ACC112 (cell line): ENCODE data around the gene RYR2.
"Not testable (repeated sequence)": the region's sequence is repeated elsewhere in the genome, so short reads cannot be mapped to it uniquely, and the experiment has no call there.

Source experiments
- H2AFZ ChIP-seq: fragments of 200-600 bp; sonication (generic); one replicate; pipeline ENCODE4 v1.6.0; 2017; ENCODE audit warnings: antibody characterized with exemption, low read length; ENCODE audit not compliant: unreplicated experiment
- H3K27ac ChIP-seq: fragments of 200-600 bp; sonication (generic); 2 replicates; pipeline ENCODE4 v1.5.1; 2014; ENCODE audit warnings: low read depth, mild to moderate bottlenecking, antibody characterized with exemption, low read length, moderate library complexity
- H3K27me3 ChIP-seq: fragments of 200-600 bp; sonication (generic); 2 replicates; pipeline ENCODE4 v1.6.1; 2014; ENCODE audit warnings: mild to moderate bottlenecking, antibody characterized with exemption, low read length, moderate library complexity, mixed read lengths; ENCODE audit not compliant: insufficient read depth
- H3K36me3 ChIP-seq: fragments of 200-600 bp; sonication (generic); 2 replicates; pipeline ENCODE4 v1.6.1; 2016; ENCODE audit warnings: mild to moderate bottlenecking, antibody characterized with exemption, low read length, moderate library complexity, mixed read lengths; ENCODE audit not compliant: insufficient read depth
- H3K4me1 ChIP-seq: fragments of 200-600 bp; sonication (generic); one replicate; pipeline ENCODE4 v1.6.1; 2016; ENCODE audit warnings: low read length, mixed read lengths; ENCODE audit not compliant: insufficient read depth, unreplicated experiment, control insufficient read depth
- H3K4me3 ChIP-seq: fragments of 200-600 bp; sonication (generic); 2 replicates; pipeline ENCODE4 v1.5.1; 2014; ENCODE audit warnings: mild to moderate bottlenecking, low read depth, low read length
- H3K79me2 ChIP-seq: fragments of 200-600 bp; sonication (generic); one replicate; pipeline ENCODE4 v1.6.0; 2016; ENCODE audit warnings: low read length; ENCODE audit not compliant: control insufficient read depth, unreplicated experiment, insufficient read depth

RYR2 gene

DNA sequence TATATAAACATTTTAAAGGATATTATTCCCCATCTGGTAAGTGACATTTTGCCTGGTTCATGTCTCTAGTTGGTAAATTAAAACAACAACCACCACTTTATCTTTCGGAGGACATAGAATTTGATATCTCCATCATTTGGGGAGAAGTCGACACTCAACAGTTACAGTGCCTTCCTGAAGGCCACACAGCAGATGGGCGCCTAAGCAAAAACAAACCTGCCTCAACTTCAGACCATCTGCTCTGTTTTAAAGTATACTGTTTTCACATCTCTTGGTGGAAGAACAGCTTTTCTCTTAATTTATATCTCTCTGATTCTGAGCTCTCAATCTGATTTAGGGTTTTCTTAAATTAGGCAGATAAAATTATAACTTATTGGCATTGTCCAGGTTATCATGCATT lies 282.2 kb downstream of the RYR2 start:
- Histone ChIP-seq H2AFZ (no peak overlapping the region), H3K4me3 (no peak overlapping the region), H3K27me3 (no peaks in the 10 kb centered on the region), H3K79me2 (no peaks in the 10 kb centered on the region), H3K4me1 (no peaks in the 10 kb centered on the region), H3K27ac (no peak overlapping the region), H3K36me3 (no peaks in the 10 kb centered on the region)

DNA sequence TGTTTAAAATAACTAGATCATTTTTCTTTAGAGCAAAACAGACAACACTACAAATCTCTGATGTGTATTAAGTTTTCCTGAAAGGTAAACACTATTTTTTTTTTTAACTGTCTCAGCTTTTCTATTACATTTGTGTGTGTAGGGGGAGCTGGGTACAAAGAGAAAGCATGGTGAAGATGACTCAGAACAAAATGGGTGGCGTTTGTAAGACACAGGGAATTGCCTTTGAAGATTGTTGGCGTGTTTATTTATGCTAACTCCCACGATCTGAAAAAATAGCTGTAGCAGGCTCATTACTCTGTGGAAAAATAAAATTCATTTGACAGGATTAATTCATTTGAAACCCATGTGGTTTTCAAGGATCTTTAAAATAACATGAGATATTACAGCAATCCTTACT lies 285.1 kb downstream of the RYR2 start:
- no peaks in the 10 kb centered on the region for H3K36me3 ChIP-seq
- H3K4me3 ChIP-seq, result no peak overlapping the region
- no peak overlapping the region for H2AFZ ChIP-seq
- no peaks in the 10 kb centered on the region for H3K27me3 ChIP-seq
- no peak overlapping the region for H3K27ac ChIP-seq
- H3K79me2 ChIP-seq, result no peaks in the 10 kb centered on the region
- no peaks in the 10 kb centered on the region for H3K4me1 ChIP-seq

DNA sequence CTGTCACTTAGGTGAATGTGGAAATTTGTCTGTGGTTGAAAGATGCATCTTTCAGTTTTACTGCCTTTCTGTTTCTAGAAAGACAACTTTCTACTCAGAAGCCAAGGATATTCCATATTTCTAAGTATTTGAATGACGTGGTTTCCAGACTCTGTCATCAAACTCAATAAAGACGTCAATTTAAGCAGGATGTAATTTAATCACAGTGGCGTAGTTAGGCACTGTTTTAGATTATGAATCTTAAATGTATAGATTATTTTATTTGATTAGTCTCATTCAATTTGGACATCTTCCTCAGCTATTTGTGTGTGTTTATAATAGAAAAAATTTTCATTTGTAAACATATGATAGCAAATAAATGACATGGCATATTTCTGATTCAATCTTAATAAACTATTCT lies 298.9 kb downstream of the RYR2 start:
- Histone ChIP-seq H2AFZ (no peak overlapping the region), H3K4me3 (no peak overlapping the region), H3K79me2 (no peaks in the 10 kb centered on the region), H3K27me3 (no peaks in the 10 kb centered on the region), H3K27ac (no peak overlapping the region), H3K4me1 (no peaks in the 10 kb centered on the region), H3K36me3 (no peaks in the 10 kb centered on the region)

- no peaks in the 10 kb centered on the region for H3K79me2 ChIP-seq
- no peak overlapping the region for H3K27ac ChIP-seq
- H3K27me3 ChIP-seq, result no peaks in the 10 kb centered on the region
- H3K4me3 ChIP-seq, result no peak overlapping the region
- H3K36me3 ChIP-seq, result no peaks in the 10 kb centered on the region
- H3K4me1 ChIP-seq, result no peaks in the 10 kb centered on the region
- no peak overlapping the region for H2AFZ ChIP-seq
Observed at GRCh38 chr1:237341391-237341790, 299.4 kb downstream of the RYR2 start.

DNA sequence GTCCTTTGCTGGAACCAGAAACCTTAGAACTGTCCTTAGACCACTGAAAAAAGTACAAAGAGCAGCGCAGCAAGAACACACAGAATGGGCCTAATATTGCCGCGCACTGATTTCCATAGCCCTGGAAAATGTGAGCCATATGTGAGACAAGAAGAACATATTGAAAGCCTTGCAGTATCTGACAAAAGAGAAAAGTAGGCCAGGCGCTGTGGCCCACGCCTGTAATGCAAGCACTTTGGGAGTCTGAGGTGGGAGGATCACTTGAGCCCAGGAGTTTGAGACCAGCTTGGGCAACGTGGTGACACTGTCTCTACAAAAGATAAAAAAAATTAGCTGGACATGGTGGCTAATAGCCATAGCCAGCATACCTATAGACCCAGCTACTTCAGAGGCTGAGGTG lies 300.7 kb downstream of the RYR2 start:
- Histone ChIP-seq H3K27ac (no peak overlapping the region), H3K27me3 (no peaks in the 10 kb centered on the region), H3K4me1 (no peaks in the 10 kb centered on the region), H3K36me3 (no peaks in the 10 kb centered on the region), H2AFZ (no peak overlapping the region), H3K79me2 (no peaks in the 10 kb centered on the region), H3K4me3 (no peak overlapping the region)

GRCh38 chr1:237352747-237353146 lies 310.8 kb downstream of the RYR2 start:
- Histone ChIP-seq H3K4me1 (no peaks in the 10 kb centered on the region), H3K27ac (no peak overlapping the region), H3K36me3 (no peaks in the 10 kb centered on the region), H3K27me3 (no peaks in the 10 kb centered on the region), H2AFZ (no peak overlapping the region), H3K4me3 (no peak overlapping the region), H3K79me2 (no peaks in the 10 kb centered on the region)

GRCh38 chr1:237353918-237354317 lies 311.9 kb downstream of the RYR2 start:
- Histone ChIP-seq H2AFZ (no peak overlapping the region), H3K4me3 (no peak overlapping the region), H3K27ac (no peak overlapping the region), H3K79me2 (no peaks in the 10 kb centered on the region), H3K36me3 (no peaks in the 10 kb centered on the region), H3K4me1 (no peaks in the 10 kb centered on the region), H3K27me3 (no peaks in the 10 kb centered on the region)

GRCh38 chr1:237355022-237355421 lies 313.0 kb downstream of the RYR2 start:
- Histone ChIP-seq H2AFZ (no peak overlapping the region), H3K4me3 (no peak overlapping the region), H3K79me2 (no peaks in the 10 kb centered on the region), H3K36me3 (no peaks in the 10 kb centered on the region), H3K27me3 (no peaks in the 10 kb centered on the region), H3K4me1 (no peaks in the 10 kb centered on the region), H3K27ac (no peak overlapping the region)

DNA sequence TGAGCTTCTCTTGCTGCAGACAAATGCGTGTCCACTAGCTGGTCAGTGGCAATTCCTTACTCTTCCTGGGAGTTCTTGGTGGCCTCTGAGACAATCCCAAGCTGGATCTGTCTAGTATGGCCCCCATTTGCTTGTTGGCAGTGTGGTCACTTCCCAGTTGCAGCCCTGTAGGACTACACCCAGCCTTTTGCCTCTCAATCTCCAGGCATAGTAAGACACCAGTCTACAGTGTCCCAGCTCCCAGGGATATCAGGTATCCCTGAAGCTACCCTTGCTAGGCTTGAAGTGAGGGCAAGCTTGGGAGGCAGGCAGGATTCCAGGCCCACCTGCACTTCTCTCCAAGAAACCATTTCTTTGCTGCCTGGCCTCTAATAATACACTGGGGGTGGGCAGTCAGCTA lies 316.6 kb downstream of the RYR2 start:
- Histone ChIP-seq H3K4me3 (no peak overlapping the region), H2AFZ (no peak overlapping the region), H3K79me2 (no peaks in the 10 kb centered on the region), H3K27ac (no peak overlapping the region), H3K27me3 (no peaks in the 10 kb centered on the region), H3K36me3 (no peaks in the 10 kb centered on the region), H3K4me1 (no peaks in the 10 kb centered on the region)

GRCh38 chr1:237367758-237368157 lies 325.8 kb downstream of the RYR2 start:
- H2AFZ ChIP-seq, result no peak overlapping the region
- H3K4me3 ChIP-seq, result no peak overlapping the region
- H3K27me3 ChIP-seq, result no peaks in the 10 kb centered on the region
- H3K4me1 ChIP-seq, result no peaks in the 10 kb centered on the region
- H3K79me2 ChIP-seq, result no peaks in the 10 kb centered on the region
- no peak overlapping the region for H3K27ac ChIP-seq
- no peaks in the 10 kb centered on the region for H3K36me3 ChIP-seq

DNA sequence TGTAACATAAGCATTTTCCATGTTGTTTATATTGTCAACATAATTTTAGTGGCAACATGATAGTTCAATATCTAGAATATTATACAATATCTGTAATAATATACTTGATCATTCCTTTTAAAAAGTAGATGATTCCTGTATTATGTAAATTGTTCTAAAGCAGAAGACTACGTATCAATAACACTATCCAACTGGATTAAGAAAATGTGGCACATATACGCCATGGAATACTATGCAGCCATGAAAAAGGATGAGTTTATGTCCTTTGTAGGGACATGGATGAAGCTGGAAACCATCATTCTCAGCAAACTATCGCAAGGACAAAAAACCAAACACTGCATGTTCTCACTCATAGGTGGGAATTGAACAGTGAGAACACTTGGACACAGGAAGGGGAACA lies 329.5 kb downstream of the RYR2 start:
- H2AFZ ChIP-seq, H3K4me1 ChIP-seq, H3K27ac ChIP-seq: not testable (repeated sequence)

GRCh38 chr1:237383791-237384190 lies 341.8 kb downstream of the RYR2 start:
- Histone ChIP-seq H3K27me3 (no peaks in the 10 kb centered on the region), H3K79me2 (no peaks in the 10 kb centered on the region), H3K36me3 (no peaks in the 10 kb centered on the region), H3K4me3 (no peak overlapping the region), H3K4me1 (no peaks in the 10 kb centered on the region), H3K27ac (no peak overlapping the region), H2AFZ (no peak overlapping the region)

More for the DNA sequence above, 329.5 kb downstream of the RYR2 start:
- not testable (repeated sequence) for H3K79me2 ChIP-seq, H3K27me3 ChIP-seq, H3K36me3 ChIP-seq, H3K4me3 ChIP-seq
